Ammon's horn (tissue), 1 donor: Measurements from ENCODE around the gene LAMTOR3.

Experiments used
- DNase-seq: peaks from one replicate; pipeline ENCODE4 v3.0.0-alpha.2; 2016; ENCODE audit warnings: low spot score

LAMTOR3 gene

GRCh38 chr4:99861120-99861905 lies 32.9 kb downstream of the LAMTOR3 start:
- DNase-seq: no peak

GRCh38 chr4:99860521-99860920 lies 33.7 kb downstream of the LAMTOR3 start:
- no peak for DNase-seq

GRCh38 chr4:99859618-99860017 lies 34.6 kb downstream of the LAMTOR3 start:
- no peak for DNase-seq

- no peak for DNase-seq
These were observed 36.9 kb downstream of the LAMTOR3 start for GRCh38 chr4:99857307-99857706.

DNA sequence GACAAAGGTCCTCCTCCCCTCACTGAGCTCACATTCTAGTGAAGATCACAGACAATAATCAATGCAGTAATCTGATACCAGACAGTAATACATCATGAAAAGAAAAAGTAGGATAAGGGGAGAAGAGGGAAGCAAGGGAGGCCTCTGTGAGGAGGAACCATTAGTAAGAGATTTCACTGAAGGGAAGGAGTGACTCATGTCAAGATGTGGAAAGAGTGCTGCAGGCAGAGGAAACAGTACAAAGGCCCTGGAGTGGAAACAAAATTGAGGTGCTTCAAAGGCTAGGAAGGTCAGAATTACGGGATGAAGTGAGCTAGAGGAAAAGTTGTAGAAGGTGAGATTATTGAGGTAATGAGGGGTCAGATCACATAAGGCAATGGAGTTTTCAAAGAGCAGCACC lies 38.1 kb downstream of the LAMTOR3 start:
- peak; percentile 35 for DNase-seq

GRCh38 chr4:99855678-99856077 lies 38.5 kb downstream of the LAMTOR3 start:
- peak; percentile 55 for DNase-seq

DNA sequence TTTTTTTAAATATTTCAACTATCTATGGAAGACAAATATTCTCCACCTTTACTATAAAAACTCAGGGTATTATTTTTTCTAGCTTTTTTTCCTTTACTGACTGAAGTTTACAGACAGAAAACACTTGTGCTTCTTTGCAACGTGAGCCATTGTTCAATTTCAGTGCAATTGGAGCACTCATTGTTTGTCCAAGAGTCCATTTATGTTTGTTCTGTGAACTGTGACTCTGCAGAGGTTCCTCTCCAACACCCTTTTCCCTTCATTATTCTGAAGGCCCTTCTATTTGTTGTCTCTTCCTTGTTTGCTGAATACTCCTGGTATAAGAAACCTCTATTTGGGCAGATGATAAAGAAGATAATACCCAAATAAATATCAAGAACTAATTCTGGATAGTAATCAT lies 40.2 kb downstream of the LAMTOR3 start:
- DNase-seq: no peak

DNA sequence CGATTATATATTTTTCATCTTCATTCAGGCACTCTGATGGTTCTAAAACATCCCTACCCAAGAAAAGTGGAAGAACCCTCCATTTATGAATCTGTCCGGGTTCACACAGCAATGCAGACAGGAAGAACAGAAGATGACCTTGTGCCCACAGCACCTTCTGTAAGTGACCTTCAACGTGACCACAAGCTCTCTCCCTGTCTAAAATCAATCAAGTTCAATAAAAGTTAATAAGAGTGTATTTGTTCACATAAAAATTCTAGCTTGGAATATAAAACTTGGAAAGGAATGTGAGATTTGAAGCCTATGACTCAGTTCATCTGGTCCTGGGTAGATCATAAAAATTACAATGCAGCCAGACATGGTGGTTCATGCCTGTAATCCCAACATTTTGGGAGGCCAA lies 41.0 kb downstream of the LAMTOR3 start:
- DNase-seq: no peak

GRCh38 chr4:99852199-99852749 lies 42.0 kb downstream of the LAMTOR3 start:
- no peak for DNase-seq

GRCh38 chr4:99848591-99849001 lies 45.6 kb downstream of the LAMTOR3 start:
- DNase-seq: no peak

- DNase-seq: no peak
These were observed 46.8 kb downstream of the LAMTOR3 start for GRCh38 chr4:99847362-99847976.

GRCh38 chr4:99846891-99847290 lies 47.3 kb downstream of the LAMTOR3 start:
- no peak for DNase-seq

DNA sequence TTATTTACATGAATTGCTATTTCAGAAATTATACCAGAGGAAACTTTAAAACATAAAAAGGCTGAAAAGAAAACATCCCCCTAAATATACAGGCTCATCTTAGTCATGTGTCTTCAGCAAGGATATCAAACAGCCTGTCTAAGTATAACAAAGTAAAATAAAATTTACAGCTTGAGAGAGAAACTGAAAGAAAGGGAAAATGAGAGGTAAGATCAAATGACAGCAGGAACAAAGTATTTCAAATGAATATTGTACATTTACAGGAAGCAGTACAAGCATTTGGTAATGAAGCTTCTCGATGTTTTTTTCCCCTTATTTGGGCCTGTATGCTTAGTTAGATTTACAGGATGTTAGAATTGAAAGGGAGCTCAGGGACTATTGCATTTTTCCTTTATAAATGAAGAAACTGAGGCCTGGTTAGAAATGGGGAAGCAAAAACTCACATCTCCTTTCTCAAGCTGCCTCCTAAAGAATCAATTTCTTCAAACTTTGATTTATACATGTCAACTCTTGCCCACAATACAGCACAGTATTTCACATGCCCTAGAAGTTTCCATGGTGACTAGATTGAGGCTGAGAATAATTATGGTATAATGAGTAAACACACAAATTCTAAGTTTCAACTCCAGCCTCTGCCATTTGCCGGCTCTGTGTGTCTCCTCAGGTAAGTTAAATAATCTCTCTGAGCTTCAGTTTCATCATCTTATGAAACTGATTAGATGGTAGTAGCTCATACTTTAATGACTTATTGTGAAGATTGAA lies 48.3 kb downstream of the LAMTOR3 start:
- no peak for DNase-seq

GRCh38 chr4:99845179-99845578 lies 49.0 kb downstream of the LAMTOR3 start:
- DNase-seq: no peak

- DNase-seq: no peak
These were observed 50.2 kb downstream of the LAMTOR3 start for GRCh38 chr4:99844048-99844447.

- no peak for DNase-seq
These were observed 50.8 kb downstream of the LAMTOR3 start for GRCh38 chr4:99843413-99843812.

DNA sequence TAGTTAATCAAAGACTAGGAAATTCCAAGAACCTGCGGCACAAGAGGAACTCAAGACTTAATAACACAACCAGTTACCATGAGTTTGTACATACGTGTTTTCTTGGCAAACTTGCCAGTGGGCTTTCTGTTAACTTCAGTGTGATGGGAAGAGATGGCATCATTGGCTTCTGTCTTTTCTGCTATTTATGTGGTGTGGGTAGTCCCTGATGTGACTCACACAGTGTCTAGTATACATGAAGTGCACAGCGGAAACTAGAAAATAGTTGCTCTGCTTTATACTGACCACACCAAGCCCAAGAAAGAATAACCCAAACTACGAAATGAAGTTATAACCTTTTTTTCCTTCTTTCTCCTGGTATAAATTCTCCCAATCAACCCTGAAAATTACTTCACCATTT lies 53.1 kb downstream of the LAMTOR3 start:
- no peak for DNase-seq

DNA sequence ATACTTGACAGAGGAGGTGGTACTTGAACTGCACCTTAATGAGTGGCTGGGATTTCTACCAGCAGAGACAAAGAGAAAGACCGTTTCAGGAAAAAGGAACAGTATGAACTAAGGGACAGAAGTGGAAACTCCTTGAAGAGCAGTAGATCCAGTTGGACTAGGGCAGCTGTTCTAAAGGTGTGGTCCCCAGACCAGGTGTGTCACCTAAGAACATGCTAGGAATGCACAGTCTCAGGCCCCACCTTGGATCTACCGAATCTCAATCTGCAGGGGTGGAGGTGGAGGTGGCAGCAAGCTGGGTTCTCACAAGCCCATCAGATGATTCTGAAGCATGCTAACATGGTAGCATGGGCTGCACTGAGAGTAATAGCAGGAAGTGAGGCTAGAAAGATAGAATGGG lies 55.3 kb downstream of the LAMTOR3 start:
- DNase-seq: no peak

GRCh38 chr4:99835942-99836341 lies 58.3 kb downstream of the LAMTOR3 start:
- DNase-seq: no peak

DNA sequence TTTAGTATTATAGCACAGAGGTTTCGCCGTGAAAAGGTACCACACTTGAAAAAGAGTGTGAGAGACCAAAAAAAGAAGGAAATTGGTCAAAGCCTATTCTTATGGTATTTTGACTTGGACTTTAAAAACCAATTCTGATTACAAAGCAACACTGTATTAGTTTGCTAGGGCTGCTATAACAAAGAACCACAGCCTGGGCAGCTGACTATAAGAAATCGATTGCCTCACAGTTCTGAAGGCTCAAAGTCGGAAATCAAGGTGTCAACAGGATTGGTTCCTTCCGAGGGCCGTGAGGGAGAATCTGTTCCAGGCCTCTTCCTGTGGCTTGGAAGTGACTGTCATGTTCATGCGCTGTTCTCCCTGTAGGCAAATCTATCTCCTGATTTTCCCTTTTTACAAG lies 59.7 kb downstream of the LAMTOR3 start:
- no peak for DNase-seq

- DNase-seq: no peak
These were observed 60.5 kb downstream of the LAMTOR3 start for GRCh38 chr4:99833756-99834155.

GRCh38 chr4:99832758-99833157 lies 61.5 kb downstream of the LAMTOR3 start:
- no peak for DNase-seq

- DNase-seq: no peak
These were observed 61.9 kb downstream of the LAMTOR3 start for GRCh38 chr4:99832321-99832720.
